GM18526 (cell line): Measurements from ENCODE around the gene QSOX1.

Source experiments
- POLR2A ChIP-seq: IDR thresholded peaks from 3 replicates; pipeline ENCODE4 v1.6.1; 2011; ENCODE audit not compliant: insufficient read length; ENCODE audit errors: extremely low read depth

QSOX1 gene

GRCh38 chr1:180158149-180159147, 3.8 kb downstream of the QSOX1 start:
- no peak for TF ChIP-seq POLR2A

GRCh38 chr1:180160357-180160756, 5.7 kb downstream of the QSOX1 start:
- no peak for TF ChIP-seq POLR2A

- no peak for TF ChIP-seq POLR2A
Measured at GRCh38 chr1:180163041-180163440, 8.4 kb downstream of the QSOX1 start.

GRCh38 chr1:180165096-180165495, 10.4 kb downstream of the QSOX1 start:
- TF ChIP-seq POLR2A, result no peak

GRCh38 chr1:180165509-180166435, 11.1 kb downstream of the QSOX1 start:
- TF ChIP-seq POLR2A, result no peak

GRCh38 chr1:180166436-180166800, 11.7 kb downstream of the QSOX1 start:
- TF ChIP-seq POLR2A, result no peak

GRCh38 chr1:180167021-180167701, 12.5 kb downstream of the QSOX1 start:
- no peak for TF ChIP-seq POLR2A

GRCh38 chr1:180167721-180168467, 13.2 kb downstream of the QSOX1 start:
- TF ChIP-seq POLR2A, result no peak

- TF ChIP-seq POLR2A, result no peak
Measured at GRCh38 chr1:180168786-180169639, 14.3 kb downstream of the QSOX1 start.

GRCh38 chr1:180169640-180170195, 15.0 kb downstream of the QSOX1 start:
- no peak for TF ChIP-seq POLR2A

GRCh38 chr1:180170546-180171151, 16.0 kb downstream of the QSOX1 start:
- TF ChIP-seq POLR2A, result no peak

GRCh38 chr1:180171691-180172090, 17.0 kb downstream of the QSOX1 start:
- no peak for TF ChIP-seq POLR2A

- no peak for TF ChIP-seq POLR2A
Measured at GRCh38 chr1:180173451-180173850, 18.8 kb downstream of the QSOX1 start.
